ENCODE measurements around the gene AJAP1. TPM values are rescaled to one million over a fixed set of nuclear protein-coding genes. Genes with fewer than 3 reads are reported as not detected.

AJAP1 gene
- total RNA-seq, 1 experiment from 2014 or later: not detected

GRCh38 chr1:4627353-4627752 is 27.1 kb upstream of the AJAP1 start:
- Histone ChIP-seq H3K4me1 (ENCODE audit: control insufficient read depth, insufficient read depth, low read length) (no peaks in the 10 kb centered on the region), H3K4me3 (ENCODE audit: low read depth in 2 of 2, low read length in 2 of 2) (no peak overlapping the region), H3K36me3 (ENCODE audit: control insufficient read depth, insufficient read depth, low read length) (no peaks in the 10 kb centered on the region), H3K27me3 (ENCODE audit: control insufficient read depth, insufficient read depth, low read length) (0 out of 2 replicates have a peak, but pooled peaks cover 2% of the 10 kb centered on the region), H3K9me3 (ENCODE audit: control insufficient read depth, insufficient read depth, low read depth, low read length) (no peaks in the 10 kb centered on the region), H3K27ac (ENCODE audit: low read length) (no peak overlapping the region)
- in situ Hi-C loops (cut with HindIII; ENCODE audit: low pct_unique_long_range_greater_than_20kb, low sequenced_read_pairs) (no loop called here), intact Hi-C loops (cut with micrococcal nuclease; ENCODE audit: unreplicated experiment) (no loop called here)
- DNase-seq (ENCODE audit: low read depth, low spot score) (no peak), ATAC-seq (0 out of 2 replicates have a peak, but pooled peaks have one; percentile 61)
- POLR2A ChIA-PET: no interaction called here
- CTCF ChIA-PET: no interaction called here
- no TSS peak for BruUV-seq (replicated peaks)
- TF ChIP-seq POLR2AphosphoS5 (IDR thresholded peaks at IDR 0.05; ENCODE audit: low read depth, low read length) (no peak), TCF7L2 (IDR thresholded peaks at IDR 0.05; ENCODE audit: low read depth, low read length) (no peak), SIN3A (IDR thresholded peaks at IDR 0.05; ENCODE audit: borderline replicate concordance, insufficient read depth, low read depth, low read length) (no peak)
- TF ChIP-seq, protein P1, sequence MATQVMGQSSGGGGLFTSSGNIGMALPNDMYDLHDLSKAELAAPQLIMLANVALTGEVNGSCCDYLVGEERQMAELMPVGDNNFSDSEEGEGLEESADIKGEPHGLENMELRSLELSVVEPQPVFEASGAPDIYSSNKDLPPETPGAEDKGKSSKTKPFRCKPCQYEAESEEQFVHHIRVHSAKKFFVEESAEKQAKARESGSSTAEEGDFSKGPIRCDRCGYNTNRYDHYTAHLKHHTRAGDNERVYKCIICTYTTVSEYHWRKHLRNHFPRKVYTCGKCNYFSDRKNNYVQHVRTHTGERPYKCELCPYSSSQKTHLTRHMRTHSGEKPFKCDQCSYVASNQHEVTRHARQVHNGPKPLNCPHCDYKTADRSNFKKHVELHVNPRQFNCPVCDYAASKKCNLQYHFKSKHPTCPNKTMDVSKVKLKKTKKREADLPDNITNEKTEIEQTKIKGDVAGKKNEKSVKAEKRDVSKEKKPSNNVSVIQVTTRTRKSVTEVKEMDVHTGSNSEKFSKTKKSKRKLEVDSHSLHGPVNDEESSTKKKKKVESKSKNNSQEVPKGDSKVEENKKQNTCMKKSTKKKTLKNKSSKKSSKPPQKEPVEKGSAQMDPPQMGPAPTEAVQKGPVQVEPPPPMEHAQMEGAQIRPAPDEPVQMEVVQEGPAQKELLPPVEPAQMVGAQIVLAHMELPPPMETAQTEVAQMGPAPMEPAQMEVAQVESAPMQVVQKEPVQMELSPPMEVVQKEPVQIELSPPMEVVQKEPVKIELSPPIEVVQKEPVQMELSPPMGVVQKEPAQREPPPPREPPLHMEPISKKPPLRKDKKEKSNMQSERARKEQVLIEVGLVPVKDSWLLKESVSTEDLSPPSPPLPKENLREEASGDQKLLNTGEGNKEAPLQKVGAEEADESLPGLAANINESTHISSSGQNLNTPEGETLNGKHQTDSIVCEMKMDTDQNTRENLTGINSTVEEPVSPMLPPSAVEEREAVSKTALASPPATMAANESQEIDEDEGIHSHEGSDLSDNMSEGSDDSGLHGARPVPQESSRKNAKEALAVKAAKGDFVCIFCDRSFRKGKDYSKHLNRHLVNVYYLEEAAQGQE (IDR thresholded peaks at IDR 0.05; ENCODE audit: insufficient read depth in 1 of 2, low read depth in 2 of 2, low read length in 1 of 2): no peak
- TF ChIP-seq, protein P2, sequence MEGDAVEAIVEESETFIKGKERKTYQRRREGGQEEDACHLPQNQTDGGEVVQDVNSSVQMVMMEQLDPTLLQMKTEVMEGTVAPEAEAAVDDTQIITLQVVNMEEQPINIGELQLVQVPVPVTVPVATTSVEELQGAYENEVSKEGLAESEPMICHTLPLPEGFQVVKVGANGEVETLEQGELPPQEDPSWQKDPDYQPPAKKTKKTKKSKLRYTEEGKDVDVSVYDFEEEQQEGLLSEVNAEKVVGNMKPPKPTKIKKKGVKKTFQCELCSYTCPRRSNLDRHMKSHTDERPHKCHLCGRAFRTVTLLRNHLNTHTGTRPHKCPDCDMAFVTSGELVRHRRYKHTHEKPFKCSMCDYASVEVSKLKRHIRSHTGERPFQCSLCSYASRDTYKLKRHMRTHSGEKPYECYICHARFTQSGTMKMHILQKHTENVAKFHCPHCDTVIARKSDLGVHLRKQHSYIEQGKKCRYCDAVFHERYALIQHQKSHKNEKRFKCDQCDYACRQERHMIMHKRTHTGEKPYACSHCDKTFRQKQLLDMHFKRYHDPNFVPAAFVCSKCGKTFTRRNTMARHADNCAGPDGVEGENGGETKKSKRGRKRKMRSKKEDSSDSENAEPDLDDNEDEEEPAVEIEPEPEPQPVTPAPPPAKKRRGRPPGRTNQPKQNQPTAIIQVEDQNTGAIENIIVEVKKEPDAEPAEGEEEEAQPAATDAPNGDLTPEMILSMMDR (IDR thresholded peaks at IDR 0.05): no peak

DNA sequence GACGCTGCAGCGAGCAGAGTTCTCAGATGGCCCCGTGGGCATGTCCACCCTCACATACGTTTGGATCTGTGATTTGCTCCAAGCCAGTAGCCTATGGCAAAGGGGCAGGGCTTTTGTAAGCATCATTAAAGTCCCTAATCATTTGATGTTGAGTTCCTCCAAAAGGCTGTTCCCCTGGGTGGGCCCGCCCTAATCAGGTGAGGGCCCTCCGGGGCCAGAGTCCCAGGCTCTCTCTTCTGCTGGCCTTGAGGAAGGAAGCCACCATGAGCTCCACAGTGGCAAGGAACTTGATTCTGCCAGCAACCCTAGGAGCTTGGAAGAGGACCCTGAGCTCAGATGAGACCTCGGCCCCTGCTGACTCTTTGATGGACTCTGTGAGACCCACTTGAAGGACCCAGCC is 25.4 kb upstream of the AJAP1 start:
- DNase-seq (ENCODE audit: low read depth, low spot score): no peak
- ChIA-PET CTCF (no interaction called here), POLR2A (no interaction called here)
- no peak overlapping the region for H3K27ac ChIP-seq (ENCODE audit: low read length)
- ATAC-seq: no peak
- in situ Hi-C loops (cut with HindIII; ENCODE audit: low pct_unique_long_range_greater_than_20kb, low sequenced_read_pairs): no loop called here
- H3K4me1 ChIP-seq (ENCODE audit: control insufficient read depth, insufficient read depth, low read length): no peaks in the 10 kb centered on the region
- intact Hi-C loops (cut with micrococcal nuclease; ENCODE audit: unreplicated experiment): no loop called here
- H3K27me3 ChIP-seq (ENCODE audit: control insufficient read depth, insufficient read depth, low read length): no peaks in the 10 kb centered on the region
- H3K9me3 ChIP-seq (ENCODE audit: control insufficient read depth, insufficient read depth, low read depth, low read length): no peaks in the 10 kb centered on the region
- BruUV-seq (replicated peaks): no TSS peak
- H3K36me3 ChIP-seq (ENCODE audit: control insufficient read depth, insufficient read depth, low read length): no peaks in the 10 kb centered on the region
- no peak for TF ChIP-seq TCF7L2 (IDR thresholded peaks at IDR 0.05; ENCODE audit: low read depth, low read length)
- TF ChIP-seq, protein P1 (IDR thresholded peaks at IDR 0.05; ENCODE audit: insufficient read depth in 1 of 2, low read depth in 2 of 2, low read length in 1 of 2): no peak
- no peak for TF ChIP-seq SIN3A (IDR thresholded peaks at IDR 0.05; ENCODE audit: borderline replicate concordance, insufficient read depth, low read depth, low read length)
- TF ChIP-seq POLR2AphosphoS5 (IDR thresholded peaks at IDR 0.05; ENCODE audit: low read depth, low read length): no peak
- no peak overlapping the region for H3K4me3 ChIP-seq (ENCODE audit: low read depth in 2 of 2, low read length in 2 of 2)

Data from Panc1 (cell line).